ENCODE measurements around the gene ADARB1. TPM values are rescaled to one million over a fixed set of nuclear protein-coding genes. Genes with fewer than 3 reads are reported as not detected.

ADARB1 gene
- total RNA-seq, 2 donors from 2014 or later, result 8.7 to 9.3 TPM

- Histone ChIP-seq H3K4me3 (no peak overlapping the region), H3K9ac (ENCODE audit: low read depth in 2 of 2, low read length in 2 of 2) (no peak overlapping the region), H3K4me1 (no peaks in the 10 kb centered on the region), H3K36me3 (no peaks in the 10 kb centered on the region), H3K9me3 (no peaks in the 10 kb centered on the region), H3K27me3 (no peaks in the 10 kb centered on the region), H3K27ac (no peak overlapping the region)
- TF ChIP-seq CTCF (IDR thresholded peaks at IDR 0.05), result no peak
- intact Hi-C loops (cut with DNase I), result no loop called here
- DNase-seq, result no peak
Measured at GRCh38 chr21:45250914-45251634, 176.7 kb downstream of the ADARB1 start.

GRCh38 chr21:45251635-45252447 is 177.5 kb downstream of the ADARB1 start:
- H3K9ac ChIP-seq (ENCODE audit: low read depth in 2 of 2, low read length in 2 of 2), result no peak overlapping the region
- H3K27ac ChIP-seq, result no peak overlapping the region
- H3K36me3 ChIP-seq, result no peaks in the 10 kb centered on the region
- TF ChIP-seq CTCF (IDR thresholded peaks at IDR 0.05), result no peak
- H3K27me3 ChIP-seq, result no peaks in the 10 kb centered on the region
- no peaks in the 10 kb centered on the region for H3K4me1 ChIP-seq
- H3K4me3 ChIP-seq, result no peak overlapping the region
- no peaks in the 10 kb centered on the region for H3K9me3 ChIP-seq
- intact Hi-C loops (cut with DNase I), result no loop called here
- DNase-seq, result no peak

- no peak overlapping the region for H3K9ac ChIP-seq (ENCODE audit: low read depth in 2 of 2, low read length in 2 of 2)
- no peaks in the 10 kb centered on the region for H3K27me3 ChIP-seq
- TF ChIP-seq CTCF (IDR thresholded peaks at IDR 0.05), result no peak
- DNase-seq, result no peak
- no peaks in the 10 kb centered on the region for H3K36me3 ChIP-seq
- H3K4me3 ChIP-seq, result no peak overlapping the region
- intact Hi-C loops (cut with DNase I), result no loop called here
- no peaks in the 10 kb centered on the region for H3K4me1 ChIP-seq
- no peaks in the 10 kb centered on the region for H3K9me3 ChIP-seq
- H3K27ac ChIP-seq, result no peak overlapping the region
Measured at GRCh38 chr21:45252448-45252925, 178.1 kb downstream of the ADARB1 start.

- Histone ChIP-seq H3K9ac (ENCODE audit: low read depth in 2 of 2, low read length in 2 of 2) (no peak overlapping the region), H3K4me1 (no peaks in the 10 kb centered on the region), H3K4me3 (no peak overlapping the region), H3K9me3 (no peaks in the 10 kb centered on the region), H3K27me3 (peaks cover 1% of the 10 kb centered on the region), H3K27ac (no peak overlapping the region), H3K36me3 (no peaks in the 10 kb centered on the region)
- intact Hi-C loops (cut with DNase I), result no loop called here
- TF ChIP-seq CTCF (IDR thresholded peaks at IDR 0.05), result no peak
- no peak for DNase-seq
Measured at GRCh38 chr21:45253180-45253579, 178.8 kb downstream of the ADARB1 start.

- Histone ChIP-seq H3K27me3 (peaks cover 7% of the 10 kb centered on the region), H3K9me3 (no peaks in the 10 kb centered on the region), H3K36me3 (no peaks in the 10 kb centered on the region), H3K27ac (no peak overlapping the region), H3K4me1 (no peaks in the 10 kb centered on the region), H3K4me3 (no peak overlapping the region), H3K9ac (ENCODE audit: low read depth in 2 of 2, low read length in 2 of 2) (no peak overlapping the region)
- no peak for DNase-seq
- TF ChIP-seq CTCF (IDR thresholded peaks at IDR 0.05), result no peak
- intact Hi-C loops (cut with DNase I), result no loop called here
Measured at GRCh38 chr21:45253633-45254459, 179.5 kb downstream of the ADARB1 start.
